HL-60 (cell line): ENCODE measurements around the gene DCPS.

ENCODE experiments used
- DNase-seq, 2 experiments: peaks; one replicate each; pipeline ENCODE4 v3.0.0-alpha.2; 2010 to 2020; ENCODE audit warnings: low read depth in 1 of 2, low spot score in 1 of 2
- H3K27ac ChIP-seq: fragments of 250-450 bp; sonication (Bioruptor Pico); replicated peaks from 2 replicates; pipeline ENCODE4 v1.5.1; 2020; ENCODE audit warnings: mild to moderate bottlenecking, moderate library complexity
- H3K27me3 ChIP-seq: fragments of 250-450 bp; sonication (Bioruptor Pico); 2 replicates; pipeline ENCODE4 v1.5.1; 2021; ENCODE audit warnings: mild to moderate bottlenecking, moderate library complexity; ENCODE audit not compliant: insufficient read depth, poor library complexity, severe bottlenecking
- H3K4me3 ChIP-seq: replicated peaks from 2 replicates; pipeline ENCODE4 v1.5.1; 2011; ENCODE audit warnings: mild to moderate bottlenecking, control low read depth, low read length; ENCODE audit not compliant: insufficient read depth
- GABPA ChIP-seq: IDR thresholded peaks from 2 replicates; pipeline ENCODE4 v1.6.1; 2012; ENCODE audit warnings: low read depth
- POLR2AphosphoS5 ChIP-seq: IDR thresholded peaks from 2 replicates; pipeline ENCODE4 v1.6.1; 2012; ENCODE audit warnings: low read depth
- REST ChIP-seq: IDR thresholded peaks from 2 replicates; pipeline ENCODE4 v1.6.1; 2012; ENCODE audit warnings: low read depth; ENCODE audit not compliant: insufficient replicate concordance
- SPI1 ChIP-seq: IDR thresholded peaks from 2 replicates; pipeline ENCODE4 v1.6.1; 2012; ENCODE audit warnings: low read depth, mild to moderate bottlenecking, borderline replicate concordance
- TF ChIP-seq, protein P1 (sequence below): IDR thresholded peaks from one replicate; pipeline ENCODE4 v1.5.1; 2011; ENCODE audit warnings: low read length, control low read depth, inconsistent platforms; ENCODE audit not compliant: insufficient read depth

The DCPS gene

DNA sequence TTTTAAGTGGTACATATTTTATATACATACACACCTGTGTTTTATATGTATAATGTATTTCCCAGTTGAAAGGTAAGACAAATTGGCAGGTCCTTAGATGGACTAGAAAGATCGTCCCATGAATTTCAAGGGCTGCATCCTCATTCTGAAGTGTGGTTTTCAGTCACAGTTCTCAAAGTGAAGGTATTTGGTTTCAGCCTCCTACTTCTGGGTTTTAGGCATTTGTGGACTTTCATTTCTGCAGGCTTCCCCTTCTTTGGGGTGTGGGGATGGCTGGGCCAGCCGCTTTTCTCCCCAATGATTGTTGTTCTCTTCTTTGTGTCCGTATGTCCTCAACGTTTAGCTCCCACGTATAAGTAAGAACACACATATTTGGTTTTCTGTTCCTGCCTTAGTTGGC is 10.0 kb downstream of the DCPS start:
- H3K27me3 ChIP-seq = no peaks in the 10 kb centered on the region
- peak overlapping the region; percentile 81; the same call in 1 of the 2 replicates for H3K27ac ChIP-seq
- TF ChIP-seq SPI1 (no peak), GABPA (no peak), REST (no peak)
- TF ChIP-seq, protein P1, sequence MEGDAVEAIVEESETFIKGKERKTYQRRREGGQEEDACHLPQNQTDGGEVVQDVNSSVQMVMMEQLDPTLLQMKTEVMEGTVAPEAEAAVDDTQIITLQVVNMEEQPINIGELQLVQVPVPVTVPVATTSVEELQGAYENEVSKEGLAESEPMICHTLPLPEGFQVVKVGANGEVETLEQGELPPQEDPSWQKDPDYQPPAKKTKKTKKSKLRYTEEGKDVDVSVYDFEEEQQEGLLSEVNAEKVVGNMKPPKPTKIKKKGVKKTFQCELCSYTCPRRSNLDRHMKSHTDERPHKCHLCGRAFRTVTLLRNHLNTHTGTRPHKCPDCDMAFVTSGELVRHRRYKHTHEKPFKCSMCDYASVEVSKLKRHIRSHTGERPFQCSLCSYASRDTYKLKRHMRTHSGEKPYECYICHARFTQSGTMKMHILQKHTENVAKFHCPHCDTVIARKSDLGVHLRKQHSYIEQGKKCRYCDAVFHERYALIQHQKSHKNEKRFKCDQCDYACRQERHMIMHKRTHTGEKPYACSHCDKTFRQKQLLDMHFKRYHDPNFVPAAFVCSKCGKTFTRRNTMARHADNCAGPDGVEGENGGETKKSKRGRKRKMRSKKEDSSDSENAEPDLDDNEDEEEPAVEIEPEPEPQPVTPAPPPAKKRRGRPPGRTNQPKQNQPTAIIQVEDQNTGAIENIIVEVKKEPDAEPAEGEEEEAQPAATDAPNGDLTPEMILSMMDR = no peak
- H3K4me3 ChIP-seq = no peak overlapping the region
- DNase-seq = no peak

GRCh38 chr11:126317432-126317755 is 13.5 kb downstream of the DCPS start:
- DNase-seq = no peak
- Histone ChIP-seq H3K27me3 (no peaks in the 10 kb centered on the region), H3K4me3 (no peak overlapping the region), H3K27ac (peak overlapping the region; percentile 83)
- no peak for TF ChIP-seq REST
- TF ChIP-seq, protein P1 = no peak
- no peak for TF ChIP-seq GABPA
- TF ChIP-seq SPI1 = no peak
- TF ChIP-seq POLR2AphosphoS5 = no peak

GRCh38 chr11:126317756-126318573 is 14.1 kb downstream of the DCPS start:
- TF ChIP-seq REST (no peak), SPI1 (peak; percentile 10; the same call in 1 of the 2 replicates), POLR2AphosphoS5 (no peak)
- TF ChIP-seq, protein P1 = no peak
- H3K4me3 ChIP-seq = 0 out of 2 replicates have a peak overlapping the region, but pooled peaks have one; percentile 6
- H3K27me3 ChIP-seq = no peaks in the 10 kb centered on the region
- peak; percentile 47 to 68 for DNase-seq
- peak overlapping the region; percentile 83 for H3K27ac ChIP-seq
